Mucosa of stomach (tissue), 1 donor: ENCODE measurements around the gene SLC11A2.
A peak's percentile ranks its signal among the peaks of the same experiment; 100 is the strongest.

Experiments
- H3K27me3 ChIP-seq: one replicate; pipeline ENCODE4 v1.7.0; 2013; ENCODE audit warnings: mild to moderate bottlenecking, low read length; ENCODE audit not compliant: control insufficient read depth, insufficient read depth
- H3K36me3 ChIP-seq: one replicate; pipeline ENCODE4 v1.7.0; 2013; ENCODE audit warnings: low read length; ENCODE audit not compliant: control insufficient read depth, insufficient read depth
- H3K4me1 ChIP-seq: one replicate; pipeline ENCODE4 v1.7.0; 2013; ENCODE audit warnings: mild to moderate bottlenecking, low read length; ENCODE audit not compliant: control insufficient read depth, insufficient read depth
- H3K4me3 ChIP-seq: one replicate; pipeline ENCODE4 v1.7.0; 2013; ENCODE audit warnings: low read length
- H3K9ac ChIP-seq: one replicate; pipeline ENCODE4 v1.7.0; 2013; ENCODE audit warnings: mild to moderate bottlenecking, low read length, moderate library complexity
- H3K9me3 ChIP-seq: one replicate; pipeline ENCODE4 v1.7.0; 2013; ENCODE audit warnings: mild to moderate bottlenecking, low read length, moderate library complexity; ENCODE audit not compliant: control insufficient read depth
- donor health status: Pancreatic carcinoma.

Gene SLC11A2

GRCh38 chr12:51025836-51026638 is at the start of gene SLC11A2:
TSS of gene SLC11A2 (minus strand) at chr12:51026384. CDS start at chr12:51010728, 15,656 bp downstream.
- Histone ChIP-seq H3K4me1 (peaks cover 29% of the 10 kb centered on the region), H3K9me3 (no peaks in the 10 kb centered on the region), H3K27me3 (no peaks in the 10 kb centered on the region), H3K36me3 (no peaks in the 10 kb centered on the region), H3K4me3 (peak within 1 kb of the TSS; percentile 39), H3K9ac (peak within 1 kb of the TSS; percentile 88)

GRCh38 chr12:51075390-51075789 is 49.2 kb upstream of the SLC11A2 start:
- Histone ChIP-seq H3K4me3 (no peak overlapping the region), H3K9me3 (no peaks in the 10 kb centered on the region), H3K27me3 (no peaks in the 10 kb centered on the region), H3K9ac (no peak overlapping the region), H3K36me3 (no peaks in the 10 kb centered on the region), H3K4me1 (no peaks in the 10 kb centered on the region)

DNA sequence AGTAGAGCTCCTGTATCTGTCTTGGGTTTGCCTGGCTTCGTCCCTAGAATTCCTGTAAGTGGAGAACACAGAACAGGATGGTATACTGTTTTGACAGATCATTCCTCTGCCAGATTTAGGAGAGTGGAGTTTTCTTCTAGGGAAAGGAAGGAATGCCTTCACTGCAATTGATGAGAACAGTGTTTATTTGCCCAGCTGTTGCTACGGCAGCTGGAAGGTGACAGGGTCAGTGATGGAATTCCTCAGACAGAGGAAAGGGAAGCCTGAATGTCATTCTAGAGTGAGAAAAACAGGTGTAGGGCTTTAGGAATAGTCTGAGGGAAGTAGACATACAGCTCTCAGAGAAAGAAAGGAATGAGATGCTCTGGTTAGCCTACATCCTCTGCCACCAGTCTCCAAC is 45.5 kb upstream of the SLC11A2 start:
- Histone ChIP-seq H3K4me3 (no peak overlapping the region), H3K9me3 (no peaks in the 10 kb centered on the region), H3K4me1 (no peaks in the 10 kb centered on the region), H3K9ac (no peak overlapping the region), H3K36me3 (no peaks in the 10 kb centered on the region), H3K27me3 (no peaks in the 10 kb centered on the region)

DNA sequence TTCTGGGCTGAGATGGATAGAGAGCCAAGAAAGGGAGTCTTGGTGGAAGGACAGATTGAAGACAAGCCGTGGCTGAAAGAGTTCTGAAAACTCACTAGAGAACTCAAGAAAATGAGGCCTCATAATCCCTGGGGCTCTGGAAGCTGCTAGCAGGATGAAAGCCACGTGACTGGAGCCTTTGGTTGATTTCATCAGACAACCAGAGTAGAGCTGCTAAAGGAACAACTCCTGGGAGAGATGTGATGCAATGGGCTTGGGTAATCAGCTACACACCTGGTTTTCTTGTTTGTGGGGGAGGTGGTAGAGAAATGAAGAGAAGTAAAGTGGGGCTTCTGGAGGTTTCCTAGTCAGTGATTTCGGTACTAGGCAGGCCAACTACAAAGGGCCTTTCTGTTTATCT is 43.8 kb upstream of the SLC11A2 start:
- Histone ChIP-seq H3K4me3 (no peak overlapping the region), H3K4me1 (no peaks in the 10 kb centered on the region), H3K9me3 (no peaks in the 10 kb centered on the region), H3K9ac (no peak overlapping the region), H3K36me3 (no peaks in the 10 kb centered on the region), H3K27me3 (no peaks in the 10 kb centered on the region)

DNA sequence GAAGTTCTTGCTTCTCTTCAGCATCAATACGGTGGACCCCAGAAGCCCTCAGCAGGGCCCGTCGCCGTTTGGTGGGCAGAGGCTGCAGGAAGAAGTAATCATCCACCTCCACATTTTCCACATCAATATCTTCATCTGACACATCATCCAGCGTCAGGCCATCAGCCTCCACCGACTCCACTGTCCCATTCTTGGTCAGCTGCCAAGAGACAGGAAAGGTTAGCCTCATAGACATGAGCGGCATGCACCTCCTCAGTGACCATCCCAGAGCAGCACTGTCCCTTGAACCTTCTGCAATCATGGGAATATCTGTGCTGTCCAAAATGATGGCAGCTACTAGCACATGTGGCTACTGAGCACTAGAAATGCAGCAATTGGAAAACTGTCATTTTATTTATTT is 41.6 kb upstream of the SLC11A2 start:
- no peaks in the 10 kb centered on the region for H3K36me3 ChIP-seq
- H3K9me3 ChIP-seq, result no peaks in the 10 kb centered on the region
- no peak overlapping the region for H3K9ac ChIP-seq
- no peak overlapping the region for H3K4me3 ChIP-seq
- no peaks in the 10 kb centered on the region for H3K27me3 ChIP-seq
- no peaks in the 10 kb centered on the region for H3K4me1 ChIP-seq

- H3K27me3 ChIP-seq, result no peaks in the 10 kb centered on the region
- no peak overlapping the region for H3K4me3 ChIP-seq
- no peak overlapping the region for H3K9ac ChIP-seq
- no peaks in the 10 kb centered on the region for H3K36me3 ChIP-seq
- no peaks in the 10 kb centered on the region for H3K4me1 ChIP-seq
- no peaks in the 10 kb centered on the region for H3K9me3 ChIP-seq
Observed at GRCh38 chr12:51067229-51067628, 41.0 kb upstream of the SLC11A2 start.

DNA sequence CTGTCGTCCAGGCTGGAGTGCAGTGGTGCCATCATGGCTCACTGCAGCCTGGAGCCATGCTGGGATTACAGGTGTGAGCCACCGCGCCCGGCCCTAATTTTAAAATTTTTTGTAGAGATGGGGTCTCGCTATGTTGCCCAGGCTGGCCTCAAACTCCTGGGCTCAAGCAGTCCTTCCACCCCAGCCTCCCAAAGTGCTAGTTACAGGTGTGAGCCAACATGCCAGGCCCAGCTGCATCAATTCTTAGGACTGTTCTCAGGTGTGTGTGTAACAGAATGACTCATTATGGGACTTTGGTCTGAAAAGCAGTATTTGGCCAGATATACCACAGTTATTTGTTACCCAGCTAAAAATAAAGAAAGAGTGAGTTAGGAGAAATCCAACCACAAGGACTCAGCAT is 39.3 kb upstream of the SLC11A2 start:
- Histone ChIP-seq H3K4me1 (no peaks in the 10 kb centered on the region), H3K36me3 (no peaks in the 10 kb centered on the region), H3K9me3 (no peaks in the 10 kb centered on the region), H3K4me3 (no peak overlapping the region), H3K9ac (no peak overlapping the region), H3K27me3 (no peaks in the 10 kb centered on the region)

DNA sequence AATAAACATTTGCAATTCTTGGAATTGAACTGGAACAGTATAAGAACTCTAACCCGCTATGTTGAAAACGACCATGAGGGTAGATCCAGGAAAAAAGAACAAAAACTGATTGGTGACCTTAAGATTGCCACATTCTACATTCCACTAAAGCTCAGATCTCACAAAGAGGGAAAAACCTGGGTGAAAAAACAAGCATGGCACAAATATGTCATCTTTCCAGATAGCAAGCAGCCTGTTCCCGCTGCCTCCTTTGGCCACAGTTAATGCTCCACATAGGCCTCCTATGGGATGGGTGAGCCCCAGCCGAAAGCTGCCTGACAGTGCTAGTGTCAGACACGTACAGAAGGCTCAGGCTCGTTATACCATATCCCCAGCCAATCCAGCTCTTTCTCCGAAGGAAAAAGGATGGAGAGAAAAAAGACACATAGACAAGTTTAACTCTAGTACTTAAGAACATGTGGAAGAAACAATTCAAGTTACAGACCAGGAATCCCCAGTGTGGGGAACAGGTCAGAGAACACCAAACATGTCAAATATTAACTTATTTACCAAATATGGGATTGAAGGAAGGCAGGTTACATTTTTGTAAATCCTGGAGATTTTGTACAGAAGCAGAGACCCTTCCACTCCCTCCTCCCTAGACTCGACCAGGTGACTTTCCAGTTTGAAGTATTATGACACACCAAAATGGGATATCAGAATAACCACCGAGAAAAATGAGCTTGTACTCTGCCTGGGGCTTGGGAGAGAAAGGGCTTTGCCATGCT is 36.6 kb upstream of the SLC11A2 start:
- no peaks in the 10 kb centered on the region for H3K4me1 ChIP-seq
- H3K9ac ChIP-seq, result no peak overlapping the region
- no peaks in the 10 kb centered on the region for H3K9me3 ChIP-seq
- no peaks in the 10 kb centered on the region for H3K27me3 ChIP-seq
- H3K36me3 ChIP-seq, result peaks cover 6% of the 10 kb centered on the region
- H3K4me3 ChIP-seq, result no peak overlapping the region

DNA sequence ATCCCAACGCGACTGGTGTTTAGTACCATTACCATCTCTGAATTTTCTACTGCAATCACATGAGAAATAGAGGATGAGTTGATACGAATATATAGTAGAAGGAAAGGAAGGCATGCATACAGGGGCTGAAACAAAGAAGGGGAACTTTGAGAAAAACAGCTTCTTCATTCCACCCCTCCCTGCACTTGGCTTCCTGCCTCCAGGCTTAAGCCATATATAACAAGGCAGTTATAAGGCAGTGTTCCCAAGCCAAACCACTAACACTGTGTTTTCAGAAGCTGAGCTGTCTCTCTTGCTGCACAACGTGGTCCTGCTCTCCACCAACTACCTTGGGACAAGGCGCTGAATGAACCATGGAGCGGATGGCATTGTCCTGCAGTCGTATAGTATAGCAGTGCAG is 32.9 kb upstream of the SLC11A2 start:
- no peaks in the 10 kb centered on the region for H3K9me3 ChIP-seq
- H3K4me1 ChIP-seq, result no peaks in the 10 kb centered on the region
- H3K36me3 ChIP-seq, result peaks cover 6% of the 10 kb centered on the region
- H3K9ac ChIP-seq, result no peak overlapping the region
- no peaks in the 10 kb centered on the region for H3K27me3 ChIP-seq
- no peak overlapping the region for H3K4me3 ChIP-seq

GRCh38 chr12:51056242-51056641 is 30.1 kb upstream of the SLC11A2 start:
- Histone ChIP-seq H3K9ac (no peak overlapping the region), H3K4me3 (no peak overlapping the region), H3K9me3 (no peaks in the 10 kb centered on the region), H3K27me3 (no peaks in the 10 kb centered on the region), H3K4me1 (no peaks in the 10 kb centered on the region), H3K36me3 (peaks cover 6% of the 10 kb centered on the region)

DNA sequence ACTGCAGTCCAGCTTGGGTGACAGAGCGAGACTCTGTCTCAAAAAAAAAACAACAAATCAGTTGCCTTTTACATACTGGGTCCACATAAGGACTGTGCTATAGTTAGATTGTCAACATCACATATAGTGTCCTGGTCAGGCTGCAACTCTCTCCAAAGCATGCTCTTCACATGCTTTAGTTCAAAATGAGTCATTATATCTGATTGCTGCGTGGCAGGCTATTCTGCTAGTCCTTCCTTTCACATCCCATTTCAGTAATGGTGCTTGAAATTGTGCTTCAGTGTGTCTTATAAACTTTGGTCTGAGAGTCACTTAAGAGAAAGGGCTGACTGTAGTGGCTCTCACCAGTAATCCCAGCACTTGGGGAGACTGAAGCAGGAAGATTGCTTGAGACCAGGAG is 28.9 kb upstream of the SLC11A2 start:
- Histone ChIP-seq H3K9ac (no peak overlapping the region), H3K4me1 (no peaks in the 10 kb centered on the region), H3K9me3 (no peaks in the 10 kb centered on the region), H3K36me3 (peaks cover 2% of the 10 kb centered on the region), H3K4me3 (no peak overlapping the region), H3K27me3 (no peaks in the 10 kb centered on the region)

DNA sequence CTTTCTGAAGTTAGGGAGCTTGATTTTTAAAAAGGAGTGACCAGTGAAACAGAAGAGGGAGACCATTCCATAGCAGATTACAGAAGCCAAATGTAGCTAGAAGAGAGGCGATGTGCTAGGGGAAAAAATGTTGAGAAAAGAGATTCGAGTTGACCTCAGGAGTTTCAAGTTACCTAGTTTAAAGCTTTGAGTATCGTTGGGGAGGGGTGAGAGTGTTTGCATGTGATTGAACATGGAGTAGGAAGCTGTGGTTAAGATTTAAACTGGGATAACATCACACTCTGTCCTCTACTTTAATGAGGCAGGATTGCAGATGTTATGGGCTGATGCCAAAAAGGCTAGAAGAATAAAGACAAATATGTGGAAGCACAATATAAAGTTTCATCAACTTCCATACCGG is 25.6 kb upstream of the SLC11A2 start:
- Histone ChIP-seq H3K4me1 (peaks cover 6% of the 10 kb centered on the region), H3K9ac (no peak overlapping the region), H3K36me3 (no peaks in the 10 kb centered on the region), H3K4me3 (no peak overlapping the region), H3K27me3 (no peaks in the 10 kb centered on the region), H3K9me3 (no peaks in the 10 kb centered on the region)
